Measurements from ENCODE around the gene TXNRD3.

DNA sequence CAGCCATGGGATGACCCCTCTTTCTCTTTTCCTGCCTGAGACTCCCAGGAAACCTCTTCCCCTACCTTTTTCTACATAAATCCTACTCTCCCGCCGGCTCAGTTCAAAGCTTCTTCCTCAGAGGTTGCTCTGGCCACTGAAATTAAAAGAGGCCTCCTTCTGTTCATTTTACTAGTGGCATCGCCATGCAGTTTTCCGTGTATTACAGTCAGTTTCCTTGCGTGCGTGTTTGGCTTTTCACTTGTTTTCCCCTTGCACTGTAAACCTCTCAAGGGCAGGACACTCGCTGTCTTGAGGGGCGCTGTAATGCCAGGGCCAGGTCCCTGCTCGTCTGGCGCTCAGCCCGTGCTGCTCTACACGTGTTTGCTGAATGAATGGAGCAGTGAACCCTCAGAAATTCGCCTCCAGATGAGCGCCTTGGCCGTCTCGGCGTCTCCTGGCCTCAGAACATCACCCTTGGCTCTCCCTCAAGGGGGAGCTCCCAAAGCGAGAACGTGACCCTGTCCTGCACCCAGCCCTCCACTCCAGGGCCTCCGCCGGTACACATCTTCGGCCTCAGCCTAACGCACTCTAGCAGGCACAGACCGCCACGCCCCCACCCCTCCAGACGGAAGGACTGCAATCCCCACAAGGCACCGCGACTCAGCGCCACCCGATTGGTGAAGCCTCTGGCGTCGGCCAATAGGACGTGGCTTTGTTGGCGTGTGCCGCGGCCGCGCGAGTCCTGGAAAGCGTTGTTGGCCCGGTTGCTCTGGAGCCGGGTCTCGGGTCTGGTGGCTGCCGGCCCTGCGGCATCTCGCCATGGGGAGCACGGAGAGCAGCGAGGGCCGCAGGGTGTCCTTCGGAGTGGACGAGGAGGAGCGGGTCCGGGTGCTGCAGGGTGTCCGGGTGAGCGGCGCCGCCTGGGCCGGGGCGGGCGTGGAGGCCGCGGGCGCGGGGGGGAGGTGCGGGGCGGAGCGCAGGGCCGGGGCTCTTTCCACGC, 48.9 kb upstream of the TXNRD3 start, which contains the start of gene CHCHD6:
- TF ChIP-seq, protein P1, sequence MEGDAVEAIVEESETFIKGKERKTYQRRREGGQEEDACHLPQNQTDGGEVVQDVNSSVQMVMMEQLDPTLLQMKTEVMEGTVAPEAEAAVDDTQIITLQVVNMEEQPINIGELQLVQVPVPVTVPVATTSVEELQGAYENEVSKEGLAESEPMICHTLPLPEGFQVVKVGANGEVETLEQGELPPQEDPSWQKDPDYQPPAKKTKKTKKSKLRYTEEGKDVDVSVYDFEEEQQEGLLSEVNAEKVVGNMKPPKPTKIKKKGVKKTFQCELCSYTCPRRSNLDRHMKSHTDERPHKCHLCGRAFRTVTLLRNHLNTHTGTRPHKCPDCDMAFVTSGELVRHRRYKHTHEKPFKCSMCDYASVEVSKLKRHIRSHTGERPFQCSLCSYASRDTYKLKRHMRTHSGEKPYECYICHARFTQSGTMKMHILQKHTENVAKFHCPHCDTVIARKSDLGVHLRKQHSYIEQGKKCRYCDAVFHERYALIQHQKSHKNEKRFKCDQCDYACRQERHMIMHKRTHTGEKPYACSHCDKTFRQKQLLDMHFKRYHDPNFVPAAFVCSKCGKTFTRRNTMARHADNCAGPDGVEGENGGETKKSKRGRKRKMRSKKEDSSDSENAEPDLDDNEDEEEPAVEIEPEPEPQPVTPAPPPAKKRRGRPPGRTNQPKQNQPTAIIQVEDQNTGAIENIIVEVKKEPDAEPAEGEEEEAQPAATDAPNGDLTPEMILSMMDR (IDR thresholded peaks at IDR 0.05) = no peak
- no peak for TF ChIP-seq POLR2A (IDR thresholded peaks at IDR 0.05)

All from right lobe of liver (tissue), 4 donors.